ENCODE results near the gene MAP4K4.

The MAP4K4 gene

DNA sequence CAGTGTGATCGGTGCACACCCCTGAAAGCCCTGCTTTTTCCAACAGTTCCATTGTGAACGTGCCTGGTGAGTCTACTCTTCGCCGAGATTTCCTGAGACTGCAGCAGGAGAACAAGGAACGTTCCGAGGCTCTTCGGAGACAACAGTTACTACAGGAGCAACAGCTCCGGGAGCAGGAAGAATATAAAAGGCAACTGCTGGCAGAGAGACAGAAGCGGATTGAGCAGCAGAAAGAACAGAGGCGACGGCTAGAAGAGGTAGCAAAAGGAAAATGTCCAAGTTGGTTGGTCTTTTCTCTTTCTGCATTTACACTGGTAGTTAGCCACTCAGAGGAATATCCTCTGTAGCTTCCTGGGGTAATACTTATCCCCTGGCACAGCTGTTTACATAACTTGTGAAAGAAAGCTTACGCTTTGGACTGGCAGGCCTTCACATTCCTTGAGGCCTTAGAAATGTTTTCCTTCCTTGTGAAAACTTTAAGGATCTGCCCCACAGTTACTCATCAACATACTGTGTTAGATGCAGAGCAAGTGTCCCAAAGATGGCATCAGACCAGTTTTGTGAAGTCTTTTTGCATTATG lies 146.6 kb downstream of the MAP4K4 start:
- DNase-seq: no peak

DNA sequence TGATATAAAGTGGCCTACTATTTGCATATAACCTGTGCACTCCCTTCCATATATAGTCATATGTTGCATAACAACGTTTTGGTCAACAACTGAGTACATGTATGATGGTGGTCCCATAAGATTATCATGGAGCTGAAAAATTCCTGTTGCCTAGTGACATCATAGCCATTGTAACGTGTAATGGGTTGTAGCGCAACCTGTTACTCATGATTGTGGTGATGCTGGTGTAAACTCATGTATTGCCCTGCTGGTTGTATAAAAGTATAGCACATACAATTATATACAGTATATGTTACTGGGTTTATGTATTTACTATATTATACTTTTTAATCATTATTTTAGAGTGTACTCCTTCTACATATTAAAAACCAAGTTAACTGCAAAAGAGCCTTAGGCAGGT lies 149.5 kb downstream of the MAP4K4 start:
- DNase-seq: no peak

GRCh38 chr2:101847661-101848339 lies 150.3 kb downstream of the MAP4K4 start:
- no peak for DNase-seq

DNA sequence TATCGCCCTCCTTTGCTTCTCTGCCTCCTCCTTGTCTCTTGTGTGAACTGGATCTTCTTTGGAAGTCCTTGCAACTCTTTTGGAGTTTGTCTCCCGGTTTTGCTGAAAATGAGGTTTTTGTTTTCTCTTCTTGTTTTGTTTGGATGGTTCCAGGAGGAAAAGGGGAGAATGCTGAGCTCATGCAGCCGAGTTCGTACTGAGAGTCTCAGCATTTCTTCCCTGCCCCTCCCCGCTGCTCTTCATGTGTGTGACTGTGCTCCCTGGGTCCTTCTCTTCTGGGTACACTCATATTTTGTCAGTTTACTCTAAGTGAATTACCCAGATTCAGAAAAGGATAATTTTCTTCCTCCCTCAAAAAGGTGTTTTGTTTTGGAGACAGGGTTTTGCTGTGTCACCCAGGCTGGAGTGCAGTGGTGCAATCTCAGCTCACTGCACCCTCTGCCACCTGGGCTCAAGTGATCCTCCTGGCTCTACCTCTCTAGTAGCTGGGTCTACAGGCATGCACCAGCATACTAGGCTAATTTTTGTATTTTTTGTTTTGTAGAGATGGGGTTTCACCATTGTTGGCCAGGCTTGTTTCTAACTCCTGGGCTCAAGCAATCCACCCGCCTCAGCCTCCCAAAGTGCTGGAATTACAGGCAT lies 151.4 kb downstream of the MAP4K4 start:
- DNase-seq: no peak

DNA sequence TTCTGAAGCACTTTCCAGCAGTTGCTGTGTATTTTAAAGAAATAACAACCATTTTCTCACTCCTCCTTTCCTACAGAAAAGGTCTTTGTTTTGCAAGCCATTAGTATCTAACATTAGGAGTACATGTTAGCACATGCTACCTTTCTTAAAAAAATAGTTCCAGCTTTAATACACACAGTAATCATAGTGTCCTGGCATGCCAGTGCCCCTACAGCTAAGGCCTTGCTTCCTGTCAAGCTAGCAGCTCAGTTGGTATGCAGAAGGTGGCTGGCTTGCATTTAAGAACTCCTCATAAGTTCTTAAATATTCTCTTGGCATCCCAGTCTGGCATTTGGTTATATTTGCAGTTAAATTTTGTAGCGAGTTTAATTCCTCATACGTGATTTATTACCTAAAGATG lies 152.9 kb downstream of the MAP4K4 start:
- DNase-seq: no peak

- no peak for DNase-seq
These were observed 153.5 kb downstream of the MAP4K4 start for GRCh38 chr2:101850991-101851390.

DNA sequence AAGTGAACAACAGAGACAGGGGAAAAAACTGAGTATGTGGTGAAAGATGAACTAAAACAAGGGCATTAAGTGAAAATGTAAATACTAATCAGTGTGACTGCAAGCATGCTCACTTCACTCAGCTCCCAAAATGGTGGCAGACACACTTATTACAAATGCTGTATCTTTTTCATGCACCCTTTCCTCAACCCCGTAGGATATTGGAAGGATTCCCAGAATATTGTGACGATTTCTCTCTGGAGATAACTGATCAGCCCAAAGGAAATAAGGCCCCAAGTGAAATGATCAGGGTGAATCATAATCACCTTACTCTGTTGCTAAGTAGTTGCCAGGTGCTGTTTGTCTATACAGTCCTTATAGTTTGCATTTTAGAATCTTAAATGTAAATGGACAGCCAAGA lies 155.3 kb downstream of the MAP4K4 start:
- DNase-seq: no peak

DNA sequence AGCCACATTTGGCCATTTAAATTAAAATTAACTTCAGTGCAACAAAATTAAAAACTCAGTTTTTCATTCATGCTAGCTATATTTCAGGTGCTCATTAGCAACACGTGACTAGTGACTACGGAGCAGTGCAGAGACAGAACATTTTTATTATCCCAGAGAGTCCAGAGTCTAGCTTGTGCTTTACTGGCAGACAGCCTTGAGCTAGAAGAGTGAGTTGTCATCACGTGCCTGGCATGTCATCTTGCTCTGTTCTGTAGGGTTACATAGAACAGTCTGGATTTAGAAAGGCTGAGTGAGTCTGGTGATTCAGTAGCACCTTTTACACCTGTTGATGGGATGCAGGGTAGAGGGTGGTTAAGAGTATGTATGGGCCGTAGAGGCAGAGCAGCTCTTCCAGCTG lies 157.4 kb downstream of the MAP4K4 start:
- no peak for DNase-seq

- DNase-seq: no peak
These were observed 158.3 kb downstream of the MAP4K4 start for GRCh38 chr2:101855776-101856175.

DNA sequence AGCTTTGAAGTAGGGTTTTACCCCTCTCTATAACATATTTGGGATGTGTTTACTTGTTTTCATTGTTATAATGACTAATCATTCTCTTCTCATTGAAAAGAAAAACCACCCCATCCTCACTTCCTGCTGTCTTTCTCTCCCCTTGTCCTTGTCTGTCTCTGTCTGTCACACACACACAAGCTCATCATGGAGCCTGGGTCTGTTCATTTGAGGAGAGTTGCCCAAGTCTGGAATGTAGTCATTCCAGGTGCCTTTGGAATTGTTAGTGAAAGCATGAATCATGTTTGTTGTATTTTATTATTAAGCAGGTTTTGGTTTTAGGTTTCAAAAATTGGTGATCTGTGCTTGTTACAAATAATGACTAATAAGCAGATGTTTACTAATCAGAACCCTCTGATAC lies 160.7 kb downstream of the MAP4K4 start:
- no peak for DNase-seq

GRCh38 chr2:101858910-101859309 lies 161.4 kb downstream of the MAP4K4 start:
- no peak for DNase-seq

GRCh38 chr2:101859604-101860003 lies 162.1 kb downstream of the MAP4K4 start:
- DNase-seq: no peak

DNA sequence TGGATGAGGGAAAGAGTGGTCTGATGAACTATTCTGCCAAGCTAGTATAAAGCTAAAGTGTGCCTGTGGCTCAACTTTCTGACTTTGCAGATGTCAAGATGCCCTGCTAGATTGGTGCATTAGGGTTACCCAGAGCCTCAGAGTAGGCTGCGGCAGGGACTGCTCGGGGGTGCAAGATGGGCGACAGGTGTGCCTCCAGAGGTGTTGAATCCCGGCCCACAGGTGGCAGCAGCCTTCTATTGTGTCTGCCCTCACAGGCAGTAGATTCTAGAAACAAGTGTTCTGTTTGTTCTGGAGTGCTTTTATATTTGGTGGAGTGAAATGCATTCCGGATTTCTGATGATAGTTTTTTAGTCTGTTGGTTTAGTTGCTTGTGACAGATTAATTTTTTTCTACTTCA lies 162.7 kb downstream of the MAP4K4 start:
- no peak for DNase-seq

GRCh38 chr2:101860782-101861181 lies 163.3 kb downstream of the MAP4K4 start:
- no peak for DNase-seq

DNA sequence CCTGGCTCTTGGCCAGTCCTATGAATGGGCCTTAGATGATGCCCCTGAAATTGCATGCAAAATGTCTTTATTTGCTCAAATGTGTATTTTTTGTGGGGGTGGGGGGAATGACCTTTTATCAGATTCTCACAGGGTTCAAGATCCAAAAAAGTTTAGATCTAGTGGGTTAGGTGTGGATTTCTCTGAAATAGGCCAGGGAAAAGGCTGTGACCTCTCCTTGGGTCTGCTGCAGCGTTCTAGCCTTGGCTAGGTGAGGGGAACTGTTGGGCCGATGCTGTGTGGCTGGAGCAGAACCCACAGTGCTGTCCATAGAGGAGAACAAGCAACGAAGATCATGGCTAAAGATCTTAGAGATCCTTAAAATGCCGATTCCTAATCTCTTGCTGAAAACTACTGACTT lies 163.9 kb downstream of the MAP4K4 start:
- DNase-seq: no peak

GRCh38 chr2:101863534-101863933 lies 166.0 kb downstream of the MAP4K4 start:
- no peak for DNase-seq

- DNase-seq: no peak
These were observed 166.9 kb downstream of the MAP4K4 start for GRCh38 chr2:101864426-101864825.

GRCh38 chr2:101868525-101868924 lies 171.0 kb downstream of the MAP4K4 start:
- no peak for DNase-seq

GRCh38 chr2:101869527-101869926 lies 172.0 kb downstream of the MAP4K4 start:
- DNase-seq: no peak

- no peak for DNase-seq
These were observed 172.9 kb downstream of the MAP4K4 start for GRCh38 chr2:101870444-101870843.

DNA sequence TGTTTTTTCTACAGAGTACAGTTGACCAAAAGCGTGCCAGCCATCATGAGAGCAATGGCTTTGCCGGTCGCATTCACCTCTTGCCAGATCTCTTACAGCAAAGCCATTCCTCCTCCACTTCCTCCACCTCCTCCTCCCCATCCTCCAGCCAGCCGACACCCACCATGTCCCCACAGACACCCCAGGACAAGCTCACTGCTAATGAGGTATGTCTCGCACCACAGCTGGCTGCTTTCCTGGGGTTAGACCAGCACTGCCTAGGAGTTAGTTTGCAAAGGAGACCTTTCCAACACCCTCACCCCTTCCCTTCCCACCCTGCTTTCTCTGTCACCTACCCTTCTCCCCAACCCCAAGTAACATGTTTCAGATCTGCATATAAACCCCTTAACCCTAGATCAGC lies 174.0 kb downstream of the MAP4K4 start:
- DNase-seq: no peak

- DNase-seq: no peak
These were observed 175.0 kb downstream of the MAP4K4 start for GRCh38 chr2:101872480-101872879.

DNA sequence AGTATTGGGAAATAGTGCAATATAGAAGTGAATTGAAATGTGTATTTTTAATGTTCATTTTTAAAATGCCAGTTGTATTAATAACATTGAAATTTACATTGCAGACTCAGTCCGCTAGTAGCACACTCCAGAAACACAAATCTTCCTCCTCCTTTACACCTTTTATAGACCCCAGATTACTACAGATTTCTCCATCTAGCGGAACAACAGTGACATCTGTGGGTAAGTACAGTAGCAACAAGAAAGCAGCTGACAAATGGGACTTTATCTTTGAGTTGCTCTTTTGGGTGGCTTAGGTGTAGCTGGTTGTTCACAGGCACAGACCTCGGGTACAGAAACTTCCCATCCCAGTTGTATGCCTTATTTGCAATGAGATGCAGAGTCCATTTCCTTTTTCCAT lies 176.0 kb downstream of the MAP4K4 start:
- no peak for DNase-seq

DNA sequence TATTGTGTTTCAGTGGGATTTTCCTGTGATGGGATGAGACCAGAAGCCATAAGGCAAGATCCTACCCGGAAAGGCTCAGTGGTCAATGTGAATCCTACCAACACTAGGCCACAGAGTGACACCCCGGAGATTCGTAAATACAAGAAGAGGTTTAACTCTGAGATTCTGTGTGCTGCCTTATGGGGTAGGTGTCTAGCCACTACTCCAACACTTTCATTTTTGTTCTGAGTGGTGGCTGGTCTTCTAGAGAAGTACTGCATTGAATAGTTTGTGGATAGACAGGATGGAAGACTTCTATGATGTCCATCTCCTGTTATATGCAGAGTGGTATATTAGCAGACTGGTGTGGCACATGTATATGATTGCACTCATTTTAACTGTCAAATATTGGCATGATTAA lies 176.6 kb downstream of the MAP4K4 start:
- no peak for DNase-seq

- DNase-seq: no peak
These were observed 182.0 kb downstream of the MAP4K4 start for GRCh38 chr2:101879466-101879865.

All from GOT3 (cell line).